Activated CD8-positive, alpha-beta T cell treated with anti-CD3 and anti-CD28 coated beads for 36 hours (primary cell): ENCODE measurements around the gene SLC22A31. TPM values are rescaled to one million over a fixed set of nuclear protein-coding genes. Genes with fewer than 3 reads are reported as not detected.
"Not testable (repeated sequence)": the region's sequence is repeated elsewhere in the genome, so short reads cannot be mapped to it uniquely, and the experiment has no call there.

ENCODE experiments used
- ATAC-seq: fragments of 200-7000 bp; cut with Tn5 transposase; one replicate; pipeline ENCODE4 v1.10.0; 2021; ENCODE audit warnings: mild to moderate bottlenecking, moderate library complexity
- CTCF ChIA-PET: fragments of 350-600 bp; sonication (Branson Sonifier 250); formaldehyde crosslinking; loops from one replicate; lab custom pipeline; 2021; ENCODE audit warnings: antibody characterized with exemption; lab: Charles Lee
- POLR2A ChIA-PET: fragments of 350-600 bp; sonication (Branson Sonifier 250); formaldehyde crosslinking; loops from one replicate; lab custom pipeline; 2021; ENCODE audit warnings: antibody characterized with exemption; lab: Charles Lee
- DNase-seq: peaks from one replicate; pipeline ENCODE4 v3.0.0-alpha.2; 2020
- H3K27ac Mint-ChIP-seq: one replicate; pipeline ENCODE4 v1.8.0; 2021; ENCODE audit warnings: mild to moderate bottlenecking, mixed read lengths
- H3K27me3 Mint-ChIP-seq: one replicate; pipeline ENCODE4 v1.8.0; 2021; ENCODE audit warnings: mixed read lengths
- H3K36me3 Mint-ChIP-seq: one replicate; pipeline ENCODE4 v1.8.0; 2021; ENCODE audit warnings: low read depth, mixed read lengths
- H3K4me1 Mint-ChIP-seq: one replicate; pipeline ENCODE4 v1.8.0; 2021; ENCODE audit warnings: low read depth, mixed read lengths
- H3K4me3 Mint-ChIP-seq: one replicate; pipeline ENCODE4 v1.8.0; 2021; ENCODE audit warnings: mild to moderate bottlenecking, moderate library complexity, mixed read lengths
- H3K9me3 Mint-ChIP-seq: one replicate; pipeline ENCODE4 v1.8.0; 2021; ENCODE audit warnings: mixed read lengths
- CTCF ChIP-seq: fragments of 200-600 bp; IDR thresholded peaks from one replicate; pipeline ENCODE4 v1.8.0; 2022; ENCODE audit warnings: antibody characterized with exemption, mild to moderate bottlenecking
- intact Hi-C: fragments of 100-400 bp; cut with micrococcal nuclease; formaldehyde crosslinking; loops from one replicate; pipeline ENCODE4 v1.10.0; 2022
- total RNA-seq, 2 experiments: library from RNA; stranded (reverse); gene quantifications; one replicate each; pipeline ENCODE4 v1.2.3, GENCODE V29; 2021

Gene SLC22A31
- total RNA-seq, 2 experiments from 2014 or later: 0.16 to 0.20 TPM

DNA sequence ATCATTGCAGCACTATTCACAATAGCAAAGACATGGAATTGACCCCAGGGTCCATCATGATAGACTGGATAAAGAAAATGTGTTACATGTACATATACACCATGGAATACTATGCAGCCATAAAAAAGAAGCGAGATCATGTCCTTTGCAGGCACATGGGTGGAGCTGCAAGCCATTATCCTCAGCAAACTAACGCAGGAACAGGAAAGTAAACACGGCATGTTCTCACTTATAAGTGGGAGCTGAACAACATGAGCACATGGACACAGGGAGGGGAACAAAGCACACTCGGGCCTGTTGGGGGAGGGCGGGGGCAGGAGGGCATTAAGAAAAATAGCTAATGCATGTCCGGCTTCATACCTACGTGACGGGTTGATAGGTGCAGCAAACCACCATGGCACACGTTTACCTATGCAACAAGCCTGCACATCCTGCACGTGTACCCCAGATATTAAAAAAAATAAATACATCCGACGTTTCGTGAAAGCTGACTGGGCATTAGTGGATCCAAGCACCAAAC, 46.1 kb upstream of the SLC22A31 start:
- Mint-ChIP-seq H3K36me3 (peaks cover 5% of the 10 kb centered on the region), H3K27ac (no peak overlapping the region), H3K27me3 (no peaks in the 10 kb centered on the region), H3K9me3 (peaks cover 8% of the 10 kb centered on the region), H3K4me1 (peaks cover 12% of the 10 kb centered on the region), H3K4me3 (peak overlapping the region; percentile 75)
- no peak for DNase-seq
- ChIA-PET POLR2A (interaction anchor here (1.0 kb wide), 2 partner anchors 29 to 69 kb away, joined by 4 to 5 read pairs; partner anchors contain the start of gene ZNF778), CTCF (interaction anchor here (0.8 to 1.2 kb wide), 2 partner anchors 265 to 319 kb away, joined by 3 read pairs; no protein-coding TSS in a partner anchor)
- TF ChIP-seq CTCF: no peak
- intact Hi-C loops: no loop called here
- no peak for ATAC-seq

- CTCF ChIA-PET: no interaction called here
These were observed 44.4 kb upstream of the SLC22A31 start for GRCh38 chr16:89244754-89245153.

GRCh38 chr16:89244264-89244663, 43.9 kb upstream of the SLC22A31 start:
- CTCF ChIA-PET, H3K27me3 Mint-ChIP-seq, H3K27ac Mint-ChIP-seq, DNase-seq, ATAC-seq, H3K4me3 Mint-ChIP-seq, H3K36me3 Mint-ChIP-seq, H3K9me3 Mint-ChIP-seq, intact Hi-C loops: not testable (repeated sequence)
- POLR2A ChIA-PET: interaction anchor here (1.3 kb wide), 1 partner anchor 432 kb away, joined by 3 read pairs; the partner anchor contains the start of gene APRT
- peaks cover 16% of the 10 kb centered on the region for H3K4me1 Mint-ChIP-seq

More at GRCh38 chr16:89244754-89245153, 44.4 kb upstream of the SLC22A31 start:
- peaks cover 3% of the 10 kb centered on the region for H3K36me3 Mint-ChIP-seq
- POLR2A ChIA-PET: interaction anchor here (1.3 kb wide), 1 partner anchor 433 kb away, joined by 3 read pairs; the partner anchor contains the start of gene APRT
- no peak overlapping the region for H3K27ac Mint-ChIP-seq
- no peaks in the 10 kb centered on the region for H3K27me3 Mint-ChIP-seq
- H3K4me3 Mint-ChIP-seq: no peak overlapping the region
- no peak for TF ChIP-seq CTCF
- H3K4me1 Mint-ChIP-seq: peaks cover 16% of the 10 kb centered on the region
- DNase-seq: no peak
- peaks cover 3% of the 10 kb centered on the region for H3K9me3 Mint-ChIP-seq
- intact Hi-C loops: no loop called here
- no peak for ATAC-seq

DNA sequence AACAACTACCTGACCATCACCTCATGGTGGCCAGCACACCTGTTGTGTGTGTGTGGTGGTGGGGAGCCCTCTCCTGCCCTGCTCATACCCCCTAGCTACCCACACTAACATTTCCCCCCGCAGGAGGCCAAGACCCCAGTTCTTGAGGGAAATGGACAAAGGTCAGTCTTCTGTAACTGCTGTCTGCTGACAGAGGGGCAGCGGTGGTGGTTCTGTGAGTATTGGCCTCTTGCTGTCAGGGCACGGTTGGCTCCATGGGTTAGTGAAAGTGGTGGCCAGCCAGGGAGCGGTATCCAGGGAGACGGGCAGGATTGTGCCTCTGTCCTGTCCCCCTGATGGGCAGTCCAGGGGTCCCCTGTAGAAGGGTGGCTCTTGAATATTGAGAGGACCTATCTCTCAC, 43.3 kb upstream of the SLC22A31 start:
- no peaks in the 10 kb centered on the region for H3K27me3 Mint-ChIP-seq
- no peak for ATAC-seq
- intact Hi-C loops: no loop called here
- POLR2A ChIA-PET: interaction anchor here (1.3 kb wide), 1 partner anchor 431 kb away, joined by 3 read pairs; the partner anchor contains the start of gene APRT
- peak overlapping the region; percentile 6 for H3K4me3 Mint-ChIP-seq
- CTCF ChIA-PET: no interaction called here
- H3K9me3 Mint-ChIP-seq: peaks cover 4% of the 10 kb centered on the region
- H3K36me3 Mint-ChIP-seq: peaks cover 3% of the 10 kb centered on the region
- DNase-seq: no peak
- peaks cover 16% of the 10 kb centered on the region for H3K4me1 Mint-ChIP-seq
- TF ChIP-seq CTCF: no peak
- peak overlapping the region; percentile 3 for H3K27ac Mint-ChIP-seq

- ATAC-seq: no peak
- intact Hi-C loops: no loop called here
- ChIA-PET POLR2A (no interaction called here), CTCF (interaction anchor here (0.7 to 1.2 kb wide), 2 partner anchors 25 to 133 kb away, joined by 3 read pairs; partner anchors contain the start of gene ZNF778)
- TF ChIP-seq CTCF: no peak
- H3K4me3 Mint-ChIP-seq: peak overlapping the region; percentile 26
- H3K4me1 Mint-ChIP-seq: peaks cover 16% of the 10 kb centered on the region
- H3K9me3 Mint-ChIP-seq: peaks cover 4% of the 10 kb centered on the region
- H3K27me3 Mint-ChIP-seq: no peaks in the 10 kb centered on the region
- DNase-seq: no peak
- peaks cover 3% of the 10 kb centered on the region for H3K36me3 Mint-ChIP-seq
- peak overlapping the region; percentile 32 for H3K27ac Mint-ChIP-seq
These were observed 42.5 kb upstream of the SLC22A31 start for GRCh38 chr16:89242795-89243200.
